ENCODE measurements around the gene FBXW12.

The FBXW12 gene

DNA sequence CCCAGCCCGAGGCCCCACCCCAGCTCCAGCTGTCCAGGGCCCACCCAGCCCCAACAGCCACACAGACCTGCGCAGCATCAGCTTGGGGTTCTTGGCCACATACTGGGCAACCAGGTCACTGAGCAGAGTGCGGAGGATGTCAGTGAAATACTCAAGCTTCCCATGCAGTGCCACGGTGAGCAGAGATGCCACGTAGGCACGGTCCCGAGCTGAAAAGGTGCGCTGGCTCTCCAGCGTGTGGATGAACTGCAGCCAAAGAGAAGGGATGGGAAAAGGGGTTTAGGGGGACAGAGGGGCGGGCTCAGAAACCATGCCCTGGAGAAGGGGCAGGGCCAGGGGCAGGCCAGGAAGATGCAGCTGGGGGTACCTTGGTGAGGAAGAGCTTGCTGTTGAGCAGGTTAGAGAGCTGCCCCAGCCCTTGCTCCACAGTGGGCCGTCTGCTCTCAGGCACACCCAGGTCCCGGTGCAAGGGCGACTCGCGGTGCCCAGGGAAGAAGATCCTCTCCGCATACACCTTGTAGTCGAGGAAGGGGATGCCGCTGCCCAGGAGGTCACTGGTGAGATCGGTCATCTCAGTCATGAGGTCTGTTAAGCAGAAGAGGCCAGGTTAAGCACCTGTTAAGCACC lies 40.5 kb downstream of the FBXW12 start:
- Histone ChIP-seq H3K9ac (ENCODE audit: low read length) (no peak overlapping the region), H3K27ac (ENCODE audit: low read depth, low read length) (no peak overlapping the region), H3K4me3 (ENCODE audit: insufficient read depth, low read length, poor library complexity, severe bottlenecking) (no peak overlapping the region), H4K20me1 (ENCODE audit: low read depth, low read length) (no peaks in the 10 kb centered on the region), H2AFZ (ENCODE audit: low read depth, low read length, severe bottlenecking) (no peak overlapping the region), H3F3A (ENCODE audit: insufficient read depth) (no peaks in the 10 kb centered on the region), H3K9me2 (replicated peaks; ENCODE audit: insufficient read depth, low read length) (no peaks in the 10 kb centered on the region), H3K27me3 (ENCODE audit: low read length) (no peaks in the 10 kb centered on the region), H3K36me3 (ENCODE audit: low read length) (no peaks in the 10 kb centered on the region), H3K79me2 (ENCODE audit: insufficient read depth, low read length) (no peaks in the 10 kb centered on the region), H3K4me2 (ENCODE audit: low read depth, low read length, poor library complexity, severe bottlenecking) (no peak overlapping the region), H3K9me3 (ENCODE audit: insufficient read depth, low read length) (no peaks in the 10 kb centered on the region)
- TF ChIP-seq EZH2phosphoT487 (conservative IDR thresholded peaks at IDR 0.05; ENCODE audit: low read length): no peak
- no peak for TF ChIP-seq CTCF (IDR thresholded peaks at IDR 0.05; ENCODE audit: insufficient read depth, low read length, poor library complexity, severe bottlenecking)

DNA sequence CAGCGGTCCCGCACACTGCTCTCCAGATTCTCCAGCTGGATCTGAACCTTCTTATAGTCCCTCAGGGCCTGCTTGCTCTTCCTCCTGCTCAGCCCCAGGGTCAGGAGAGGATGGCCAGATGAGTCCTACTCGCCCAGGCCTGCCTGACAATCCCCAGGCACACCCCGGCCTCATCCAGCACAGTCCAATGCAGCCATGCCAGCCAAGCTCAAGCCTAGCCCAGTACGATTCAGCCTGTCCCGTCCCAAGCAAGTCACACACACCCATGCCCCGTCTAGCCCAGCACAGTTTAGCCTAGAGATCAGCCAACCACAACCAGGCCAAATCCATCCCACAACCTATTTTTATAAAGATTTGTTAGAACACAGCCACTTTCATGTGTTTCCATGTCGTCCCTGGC lies 41.1 kb downstream of the FBXW12 start:
- Histone ChIP-seq H3K4me3 (ENCODE audit: insufficient read depth, low read length, poor library complexity, severe bottlenecking) (no peak overlapping the region), H3K79me2 (ENCODE audit: insufficient read depth, low read length) (no peaks in the 10 kb centered on the region), H3K9me2 (replicated peaks; ENCODE audit: insufficient read depth, low read length) (no peaks in the 10 kb centered on the region), H3K27me3 (ENCODE audit: low read length) (no peaks in the 10 kb centered on the region), H3K36me3 (ENCODE audit: low read length) (no peaks in the 10 kb centered on the region), H3K4me2 (ENCODE audit: low read depth, low read length, poor library complexity, severe bottlenecking) (no peak overlapping the region), H4K20me1 (ENCODE audit: low read depth, low read length) (no peaks in the 10 kb centered on the region), H3F3A (ENCODE audit: insufficient read depth) (no peaks in the 10 kb centered on the region), H3K9ac (ENCODE audit: low read length) (no peak overlapping the region), H3K9me3 (ENCODE audit: insufficient read depth, low read length) (no peaks in the 10 kb centered on the region), H3K27ac (ENCODE audit: low read depth, low read length) (no peak overlapping the region), H2AFZ (ENCODE audit: low read depth, low read length, severe bottlenecking) (no peak overlapping the region)
- TF ChIP-seq CTCF (IDR thresholded peaks at IDR 0.05; ENCODE audit: insufficient read depth, low read length, poor library complexity, severe bottlenecking) (no peak), EZH2phosphoT487 (conservative IDR thresholded peaks at IDR 0.05; ENCODE audit: low read length) (no peak)

DNA sequence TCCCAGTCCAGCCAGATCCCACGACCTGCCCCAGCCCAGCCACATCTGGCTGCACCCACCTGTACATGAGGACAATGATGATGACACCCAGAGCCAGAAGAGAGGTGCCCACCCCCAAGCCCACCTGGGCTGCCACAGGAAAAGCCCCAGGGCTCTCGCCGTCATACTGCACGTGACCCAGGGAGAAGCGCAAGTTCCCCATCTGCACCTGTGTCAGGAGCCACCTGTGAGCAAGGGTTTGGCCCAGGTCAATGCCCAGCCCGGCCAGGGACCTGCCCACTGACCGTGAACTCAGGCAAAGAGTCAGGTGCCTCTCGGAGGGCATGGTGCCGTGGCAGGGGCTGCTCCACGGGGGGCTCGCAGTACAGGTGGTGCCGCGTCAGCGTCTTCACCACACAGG lies 41.6 kb downstream of the FBXW12 start:
- no peaks in the 10 kb centered on the region for H3K36me3 ChIP-seq (ENCODE audit: low read length)
- H4K20me1 ChIP-seq (ENCODE audit: low read depth, low read length): no peaks in the 10 kb centered on the region

More for the DNA sequence above, 41.6 kb downstream of the FBXW12 start:
- no peak for TF ChIP-seq CTCF (IDR thresholded peaks at IDR 0.05; ENCODE audit: insufficient read depth, low read length, poor library complexity, severe bottlenecking)
- TF ChIP-seq EZH2phosphoT487 (conservative IDR thresholded peaks at IDR 0.05; ENCODE audit: low read length): no peak
- H3K9me2 ChIP-seq (replicated peaks; ENCODE audit: insufficient read depth, low read length): no peaks in the 10 kb centered on the region
- H3K9me3 ChIP-seq (ENCODE audit: insufficient read depth, low read length): no peaks in the 10 kb centered on the region
- H3F3A ChIP-seq (ENCODE audit: insufficient read depth): no peaks in the 10 kb centered on the region
- H3K4me2 ChIP-seq (ENCODE audit: low read depth, low read length, poor library complexity, severe bottlenecking): no peak overlapping the region
- H3K9ac ChIP-seq (ENCODE audit: low read length): no peak overlapping the region
- no peaks in the 10 kb centered on the region for H3K27me3 ChIP-seq (ENCODE audit: low read length)
- no peak overlapping the region for H3K27ac ChIP-seq (ENCODE audit: low read depth, low read length)
- no peaks in the 10 kb centered on the region for H3K79me2 ChIP-seq (ENCODE audit: insufficient read depth, low read length)
- no peak overlapping the region for H2AFZ ChIP-seq (ENCODE audit: low read depth, low read length, severe bottlenecking)
- H3K4me3 ChIP-seq (ENCODE audit: insufficient read depth, low read length, poor library complexity, severe bottlenecking): no peak overlapping the region

Data from SU-DHL-6 (cell line).